ENCODE results near the gene POLR2M.

POLR2M gene

GRCh38 chr15:57720867-57721266 is 14.4 kb downstream of the POLR2M start:
- peak; percentile 50 for DNase-seq (ENCODE audit: low read depth)
- no peak overlapping the region for H3K4me3 ChIP-seq (replicated peaks; ENCODE audit: low read depth, low read length)
- TF ChIP-seq CTCF (IDR thresholded peaks at IDR 0.05; ENCODE audit: low read length, missing control alignments), result no peak

- DNase-seq (ENCODE audit: low read depth), result no peak
- H3K4me3 ChIP-seq (replicated peaks; ENCODE audit: low read depth, low read length), result no peak overlapping the region
- no peak for TF ChIP-seq CTCF (IDR thresholded peaks at IDR 0.05; ENCODE audit: low read length, missing control alignments)
These were observed 19.9 kb downstream of the POLR2M start for GRCh38 chr15:57726411-57726810.

- no peak for TF ChIP-seq CTCF (IDR thresholded peaks at IDR 0.05; ENCODE audit: low read length, missing control alignments)
- H3K4me3 ChIP-seq (replicated peaks; ENCODE audit: low read depth, low read length), result no peak overlapping the region
- no peak for DNase-seq (ENCODE audit: low read depth)
These were observed 20.5 kb downstream of the POLR2M start for GRCh38 chr15:57727031-57727430.

- DNase-seq (ENCODE audit: low read depth), result no peak
These were observed 21.9 kb downstream of the POLR2M start for GRCh38 chr15:57728436-57728835.

GRCh38 chr15:57730876-57731275 is 24.4 kb downstream of the POLR2M start:
- no peak for TF ChIP-seq CTCF (IDR thresholded peaks at IDR 0.05; ENCODE audit: low read length, missing control alignments)
- no peak overlapping the region for H3K4me3 ChIP-seq (replicated peaks; ENCODE audit: low read depth, low read length)
- DNase-seq (ENCODE audit: low read depth), result no peak

More at GRCh38 chr15:57728436-57728835, 21.9 kb downstream of the POLR2M start:
- TF ChIP-seq CTCF (IDR thresholded peaks at IDR 0.05; ENCODE audit: low read length, missing control alignments), result no peak
- H3K4me3 ChIP-seq (replicated peaks; ENCODE audit: low read depth, low read length), result no peak overlapping the region

GRCh38 chr15:57731530-57732103 is 25.1 kb downstream of the POLR2M start:
- TF ChIP-seq CTCF (IDR thresholded peaks at IDR 0.05; ENCODE audit: low read length, missing control alignments), result no peak
- H3K4me3 ChIP-seq (replicated peaks; ENCODE audit: low read depth, low read length), result no peak overlapping the region
- DNase-seq (ENCODE audit: low read depth), result no peak
